GM12875 (cell line): ENCODE data around the gene AURKAIP1.

Experiments used
- H3K4me3 ChIP-seq: one replicate; pipeline ENCODE4 v1.5.1; 2011; ENCODE audit warnings: low read depth, low read length, control low read depth
- TF ChIP-seq, protein P1 (sequence below): IDR thresholded peaks from 2 replicates; pipeline ENCODE4 v1.5.1; 2011; ENCODE audit warnings: low read depth, mild to moderate bottlenecking, control low read depth, inconsistent platforms, low read length, moderate library complexity, borderline replicate concordance; ENCODE audit not compliant: insufficient read depth

The AURKAIP1 gene

DNA sequence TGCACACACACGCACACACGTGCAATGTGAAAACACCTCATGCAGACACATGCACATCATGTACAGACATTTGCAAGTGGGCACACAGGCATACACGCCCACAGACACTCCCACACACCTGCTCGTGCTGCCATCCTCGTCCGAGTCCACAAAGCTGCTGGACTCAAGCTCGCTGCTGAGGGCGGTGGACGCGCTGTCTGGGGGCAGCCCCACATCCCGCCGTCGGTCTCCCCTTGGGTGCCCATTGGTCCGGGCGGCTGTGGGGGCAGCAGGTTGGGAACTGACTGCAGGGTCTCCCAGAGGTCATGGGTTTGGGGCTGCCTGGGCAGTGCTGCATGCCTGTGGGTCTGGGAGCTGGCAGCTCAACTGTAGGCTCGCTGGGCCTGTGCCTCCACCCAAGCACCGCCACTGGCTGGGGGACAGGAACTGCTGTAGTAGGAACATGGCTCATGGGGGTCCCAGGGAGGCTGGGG lies 33.4 kb downstream of the AURKAIP1 start:
- TF ChIP-seq, protein P1, sequence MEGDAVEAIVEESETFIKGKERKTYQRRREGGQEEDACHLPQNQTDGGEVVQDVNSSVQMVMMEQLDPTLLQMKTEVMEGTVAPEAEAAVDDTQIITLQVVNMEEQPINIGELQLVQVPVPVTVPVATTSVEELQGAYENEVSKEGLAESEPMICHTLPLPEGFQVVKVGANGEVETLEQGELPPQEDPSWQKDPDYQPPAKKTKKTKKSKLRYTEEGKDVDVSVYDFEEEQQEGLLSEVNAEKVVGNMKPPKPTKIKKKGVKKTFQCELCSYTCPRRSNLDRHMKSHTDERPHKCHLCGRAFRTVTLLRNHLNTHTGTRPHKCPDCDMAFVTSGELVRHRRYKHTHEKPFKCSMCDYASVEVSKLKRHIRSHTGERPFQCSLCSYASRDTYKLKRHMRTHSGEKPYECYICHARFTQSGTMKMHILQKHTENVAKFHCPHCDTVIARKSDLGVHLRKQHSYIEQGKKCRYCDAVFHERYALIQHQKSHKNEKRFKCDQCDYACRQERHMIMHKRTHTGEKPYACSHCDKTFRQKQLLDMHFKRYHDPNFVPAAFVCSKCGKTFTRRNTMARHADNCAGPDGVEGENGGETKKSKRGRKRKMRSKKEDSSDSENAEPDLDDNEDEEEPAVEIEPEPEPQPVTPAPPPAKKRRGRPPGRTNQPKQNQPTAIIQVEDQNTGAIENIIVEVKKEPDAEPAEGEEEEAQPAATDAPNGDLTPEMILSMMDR: no peak
- H3K4me3 ChIP-seq: no peak overlapping the region

DNA sequence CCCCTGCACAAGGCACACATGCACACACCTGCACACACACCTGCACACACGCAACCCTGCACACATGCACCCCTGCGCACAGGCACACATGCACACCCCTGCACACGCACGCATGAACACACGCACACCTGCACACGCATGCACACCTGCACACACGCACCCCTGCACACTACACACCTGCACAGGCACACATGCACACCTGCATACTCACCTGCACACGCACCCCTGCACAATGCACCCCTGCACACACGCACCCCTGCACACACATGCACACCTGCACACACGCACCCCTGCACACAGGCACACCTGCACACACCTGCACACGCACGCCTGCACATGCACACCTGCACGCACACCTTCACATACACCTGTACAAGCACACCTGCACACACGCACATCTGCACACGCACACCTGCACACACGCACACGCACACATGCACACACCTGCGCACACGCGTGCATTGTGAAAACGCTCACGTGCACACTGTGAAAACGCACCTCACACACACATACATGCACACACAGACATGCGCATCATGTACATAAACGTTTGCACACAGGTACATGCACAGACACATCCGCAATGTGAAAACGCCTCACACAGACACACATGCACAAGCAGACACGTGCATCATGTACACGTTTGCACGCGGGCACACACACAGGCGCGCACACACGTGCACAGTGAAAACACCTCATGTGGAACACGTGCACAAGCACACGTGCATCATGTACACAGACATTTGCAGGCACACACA lies 34.0 kb downstream of the AURKAIP1 start:
- H3K4me3 ChIP-seq: no peak overlapping the region
- TF ChIP-seq, protein P1: no peak

DNA sequence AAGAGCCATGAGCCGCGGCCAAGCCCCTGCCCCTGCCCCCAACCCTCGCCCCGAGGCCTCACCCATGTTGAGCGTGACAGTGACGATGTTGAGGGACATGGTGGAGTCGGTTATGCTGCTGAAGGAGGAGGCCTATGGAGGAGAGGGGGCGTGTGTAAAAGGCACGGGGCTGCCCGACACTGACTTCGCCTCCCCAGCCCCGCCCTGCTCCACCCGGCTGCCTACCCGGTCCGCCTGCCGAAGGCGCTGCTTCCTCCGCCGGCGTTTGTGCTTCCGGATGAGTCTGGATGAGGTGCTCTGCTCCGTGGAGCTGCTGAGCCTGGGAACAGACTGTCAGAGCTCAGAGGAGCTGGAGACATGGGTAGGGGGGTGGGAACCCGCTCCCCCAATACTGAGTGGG lies 34.8 kb downstream of the AURKAIP1 start:
- H3K4me3 ChIP-seq: no peak overlapping the region
- TF ChIP-seq, protein P1: no peak

DNA sequence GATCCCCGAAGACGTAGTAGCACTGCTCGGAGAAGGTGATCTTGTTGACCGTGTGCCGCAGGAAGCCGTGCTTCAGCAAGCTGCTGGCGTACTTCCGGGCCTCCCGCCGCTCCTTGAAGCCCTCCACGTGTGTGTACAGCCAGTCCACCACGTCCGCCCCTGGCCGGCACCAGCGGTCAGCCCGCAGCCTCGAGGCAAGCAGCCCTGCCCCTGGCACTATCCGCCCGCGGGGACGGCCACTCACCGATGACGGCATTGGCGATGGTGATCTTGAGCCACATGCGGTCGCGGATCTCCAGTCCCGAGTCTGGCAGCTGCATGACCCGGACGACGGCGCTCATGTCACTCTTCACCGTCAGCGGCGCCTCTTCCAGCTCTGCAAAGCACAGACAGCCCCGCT lies 36.7 kb downstream of the AURKAIP1 start:
- TF ChIP-seq, protein P1: no peak
- H3K4me3 ChIP-seq: no peak overlapping the region

DNA sequence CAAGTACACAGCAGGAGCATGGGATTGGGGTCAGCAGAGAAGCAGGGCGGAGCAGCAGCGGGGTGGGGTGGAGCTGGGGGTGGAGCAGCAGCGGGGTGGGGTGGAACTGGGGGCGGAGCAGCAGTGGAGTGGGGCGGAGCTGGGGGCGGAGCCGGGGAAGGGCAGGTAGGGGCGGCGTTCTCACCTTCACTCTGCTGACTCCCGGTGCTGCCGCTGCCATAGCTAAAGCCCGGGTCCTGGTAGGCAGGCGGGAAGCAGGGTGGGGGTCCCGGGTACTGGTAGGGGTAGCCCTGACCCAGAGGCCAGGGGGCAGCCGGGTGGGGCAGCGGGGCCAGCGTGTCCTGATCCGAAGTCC lies 37.2 kb downstream of the AURKAIP1 start:
- TF ChIP-seq, protein P1: no peak
- no peak overlapping the region for H3K4me3 ChIP-seq

DNA sequence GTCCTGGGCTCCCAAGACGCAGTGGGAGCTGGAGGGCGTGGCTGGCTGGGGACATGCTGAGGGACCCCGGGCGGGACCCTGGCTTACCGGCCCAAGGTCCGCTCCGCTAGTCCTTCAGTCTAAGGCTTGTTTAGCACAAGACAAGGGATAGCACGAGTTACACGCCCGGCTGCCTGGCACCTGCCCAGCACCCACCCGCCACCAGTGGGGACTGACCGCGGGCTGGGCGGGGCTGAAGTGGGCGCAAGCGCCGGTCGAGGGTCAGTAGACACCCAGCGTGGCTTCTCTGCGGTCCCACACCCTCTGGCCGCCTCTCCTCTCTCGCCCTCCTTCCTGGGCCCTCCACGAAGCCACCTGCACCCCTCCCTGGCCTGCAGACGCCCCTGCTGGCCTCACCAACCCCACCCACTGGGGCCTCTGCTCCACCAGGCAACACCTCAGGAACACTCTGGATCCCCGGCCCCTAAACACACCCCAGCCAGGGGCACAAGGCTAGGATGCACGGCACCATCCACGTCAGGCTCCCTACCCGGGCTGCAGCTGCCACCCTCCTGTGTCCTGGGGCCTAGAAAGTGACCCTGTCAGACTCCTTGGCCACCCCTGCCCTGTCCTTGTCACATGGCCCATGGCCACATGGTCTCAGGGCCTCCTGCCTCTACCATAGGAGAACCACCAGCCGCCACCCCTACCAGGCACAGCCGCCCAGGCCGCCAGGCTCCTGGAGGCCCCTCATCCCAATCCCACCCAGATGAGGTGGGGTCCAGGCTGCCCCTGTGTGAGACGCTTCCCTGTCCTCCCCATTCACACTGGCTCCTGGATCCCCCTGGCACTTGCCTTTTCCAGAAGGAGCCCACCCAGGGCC lies 37.8 kb downstream of the AURKAIP1 start:
- TF ChIP-seq, protein P1: no peak
- no peak overlapping the region for H3K4me3 ChIP-seq
